Vagina (tissue), 2 donors: Measurements from ENCODE around the gene CDKN2B-AS1.
"Not testable (repeated sequence)": the region's sequence is repeated elsewhere in the genome, so short reads cannot be mapped to it uniquely, and the experiment has no call there.

ENCODE experiments used
- POLR2A ChIP-seq, 2 donors: fragments of 450-650 bp; IDR thresholded peaks; one replicate each; pipeline ENCODE4 v1.6.1; 2017; ENCODE audit warnings: antibody characterized with exemption in 2 of 2, mild to moderate bottlenecking in 2 of 2, moderate library complexity in 2 of 2
- POLR2AphosphoS5 ChIP-seq, 2 donors: sonication (generic); formaldehyde crosslinking; IDR thresholded peaks; one replicate each; pipeline ENCODE4 v1.9.0; 2017; ENCODE audit warnings: antibody characterized with exemption in 2 of 2, mild to moderate bottlenecking in 2 of 2, low read depth in 1 of 2; ENCODE audit not compliant: insufficient read depth in 1 of 2
- TF ChIP-seq, protein P1 (sequence below), 3 experiments: fragments of 450-650 bp in 2 of 3; fragments of 200-600 bp in 1 of 3; sonication (generic) in 1 of 3; IDR thresholded peaks; one replicate each; pipeline ENCODE4 v1.5.1; 2017 to 2019; ENCODE audit warnings: antibody characterized with exemption in 3 of 3, mild to moderate bottlenecking in 2 of 3, moderate library complexity in 2 of 3

DNA sequence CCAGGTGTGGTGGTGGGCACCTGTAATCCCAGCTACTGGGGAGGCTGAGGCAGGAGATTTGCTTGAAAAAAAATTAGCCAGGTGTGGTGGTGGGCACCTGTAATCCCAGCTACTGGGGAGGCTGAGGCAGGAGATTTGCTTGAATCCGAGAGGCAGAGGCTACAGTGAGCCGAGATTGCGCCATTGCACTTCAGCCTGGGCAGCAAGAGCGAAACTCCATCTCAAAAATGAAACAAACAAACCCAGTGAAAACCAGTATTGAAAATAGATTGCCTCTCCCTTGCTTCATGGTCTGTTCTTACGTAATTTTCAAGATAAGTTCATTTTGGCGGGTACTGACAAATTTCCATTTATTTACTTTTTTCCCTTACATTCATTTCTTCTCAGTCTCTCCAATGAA is 63.4 kb downstream of the CDKN2B-AS1 start:
- TF ChIP-seq, protein P1, sequence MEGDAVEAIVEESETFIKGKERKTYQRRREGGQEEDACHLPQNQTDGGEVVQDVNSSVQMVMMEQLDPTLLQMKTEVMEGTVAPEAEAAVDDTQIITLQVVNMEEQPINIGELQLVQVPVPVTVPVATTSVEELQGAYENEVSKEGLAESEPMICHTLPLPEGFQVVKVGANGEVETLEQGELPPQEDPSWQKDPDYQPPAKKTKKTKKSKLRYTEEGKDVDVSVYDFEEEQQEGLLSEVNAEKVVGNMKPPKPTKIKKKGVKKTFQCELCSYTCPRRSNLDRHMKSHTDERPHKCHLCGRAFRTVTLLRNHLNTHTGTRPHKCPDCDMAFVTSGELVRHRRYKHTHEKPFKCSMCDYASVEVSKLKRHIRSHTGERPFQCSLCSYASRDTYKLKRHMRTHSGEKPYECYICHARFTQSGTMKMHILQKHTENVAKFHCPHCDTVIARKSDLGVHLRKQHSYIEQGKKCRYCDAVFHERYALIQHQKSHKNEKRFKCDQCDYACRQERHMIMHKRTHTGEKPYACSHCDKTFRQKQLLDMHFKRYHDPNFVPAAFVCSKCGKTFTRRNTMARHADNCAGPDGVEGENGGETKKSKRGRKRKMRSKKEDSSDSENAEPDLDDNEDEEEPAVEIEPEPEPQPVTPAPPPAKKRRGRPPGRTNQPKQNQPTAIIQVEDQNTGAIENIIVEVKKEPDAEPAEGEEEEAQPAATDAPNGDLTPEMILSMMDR (IDR thresholded peaks at IDR 0.05), result not testable (repeated sequence)
- TF ChIP-seq POLR2A (IDR thresholded peaks at IDR 0.05); POLR2AphosphoS5 (IDR thresholded peaks at IDR 0.05; ENCODE audit: insufficient read depth in 1 of 2, low read depth in 1 of 2): not testable (repeated sequence)
